Loucy (cell line): ENCODE results near the gene CDCA3.

Experiments used
- EZH2phosphoT487 ChIP-seq: fragments of 200-600 bp; IDR thresholded peaks from 2 replicates; pipeline ENCODE4 v1.6.1; 2018; ENCODE audit warnings: antibody characterized with exemption, mild to moderate bottlenecking, moderate library complexity, borderline replicate concordance
- TF ChIP-seq, protein P1 (sequence below): fragments of 200-600 bp; sonication (generic); conservative IDR thresholded peaks from 2 replicates; pipeline ENCODE4 v1.5.1; 2014; ENCODE audit warnings: mild to moderate bottlenecking, antibody characterized with exemption, low read length

GRCh38 chr12:6858799-6859198 is 7.7 kb upstream of the CDCA3 start:
- TF ChIP-seq, protein P1, sequence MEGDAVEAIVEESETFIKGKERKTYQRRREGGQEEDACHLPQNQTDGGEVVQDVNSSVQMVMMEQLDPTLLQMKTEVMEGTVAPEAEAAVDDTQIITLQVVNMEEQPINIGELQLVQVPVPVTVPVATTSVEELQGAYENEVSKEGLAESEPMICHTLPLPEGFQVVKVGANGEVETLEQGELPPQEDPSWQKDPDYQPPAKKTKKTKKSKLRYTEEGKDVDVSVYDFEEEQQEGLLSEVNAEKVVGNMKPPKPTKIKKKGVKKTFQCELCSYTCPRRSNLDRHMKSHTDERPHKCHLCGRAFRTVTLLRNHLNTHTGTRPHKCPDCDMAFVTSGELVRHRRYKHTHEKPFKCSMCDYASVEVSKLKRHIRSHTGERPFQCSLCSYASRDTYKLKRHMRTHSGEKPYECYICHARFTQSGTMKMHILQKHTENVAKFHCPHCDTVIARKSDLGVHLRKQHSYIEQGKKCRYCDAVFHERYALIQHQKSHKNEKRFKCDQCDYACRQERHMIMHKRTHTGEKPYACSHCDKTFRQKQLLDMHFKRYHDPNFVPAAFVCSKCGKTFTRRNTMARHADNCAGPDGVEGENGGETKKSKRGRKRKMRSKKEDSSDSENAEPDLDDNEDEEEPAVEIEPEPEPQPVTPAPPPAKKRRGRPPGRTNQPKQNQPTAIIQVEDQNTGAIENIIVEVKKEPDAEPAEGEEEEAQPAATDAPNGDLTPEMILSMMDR: no peak
- no peak for TF ChIP-seq EZH2phosphoT487
